Keratinocyte (primary cell): ENCODE results near the gene TBC1D4.

ENCODE experiments used
- CTCF ChIP-seq, 3 experiments: IDR thresholded peaks in 1 of 3; conservative IDR thresholded peaks in 1 of 3; optimal IDR thresholded peaks in 1 of 3; 2 replicates in 2 of 3; 3 replicates in 1 of 3; pipeline versions ENCODE3 to v1.5.1; 2011; ENCODE audit warnings: low read length in 3 of 3, mild to moderate bottlenecking in 3 of 3, moderate library complexity in 2 of 3, control low read depth in 1 of 3, inconsistent platforms in 1 of 3; ENCODE audit not compliant: insufficient read depth in 2 of 3; ENCODE audit errors: extremely low read depth in 1 of 3
- EZH2 ChIP-seq: IDR thresholded peaks from one replicate; pipeline ENCODE4 v1.6.1; 2012; ENCODE audit warnings: inconsistent platforms, mild to moderate bottlenecking, low read length, moderate library complexity

GRCh38 chr13:75422028-75422427 lies 59.9 kb downstream of the TBC1D4 start:
- TF ChIP-seq CTCF (optimal IDR thresholded peaks at IDR 0.05 in 1 of 3, IDR thresholded peaks at IDR 0.05 in 1 of 3, conservative IDR thresholded peaks at IDR 0.05 in 1 of 3; ENCODE audit: extremely low read depth in 1 of 3, insufficient read depth in 2 of 3, low read length in 3 of 3): no peak
- TF ChIP-seq EZH2: no peak
